Ovary (tissue), 9 donors: ENCODE measurements around the gene PTCHD4. TPM values are rescaled to one million over a fixed set of nuclear protein-coding genes. Genes with fewer than 3 reads are reported as not detected.

ENCODE experiments used
- DNase-seq, 5 donors: peaks; one replicate each; pipeline ENCODE4 v3.0.0-alpha.2; 2019 to 2020
- H3K27ac ChIP-seq, 2 donors: fragments of 200-600 bp; one replicate each; pipeline versions ENCODE4 v1.5.1 to v1.8.0; 2019 to 2022
- H3K27me3 ChIP-seq: fragments of 200-600 bp; one replicate; pipeline ENCODE4 v1.8.0; 2022
- H3K36me3 ChIP-seq: fragments of 200-600 bp; sonication (generic); one replicate; pipeline ENCODE4 v1.5.1; 2019
- H3K4me1 ChIP-seq: one replicate; pipeline ENCODE4 v1.8.1; 2013; ENCODE audit warnings: mild to moderate bottlenecking, moderate library complexity; ENCODE audit not compliant: insufficient read depth
- H3K4me3 ChIP-seq: fragments of 200-600 bp; sonication (generic); one replicate; pipeline ENCODE4 v1.5.1; 2017
- H3K9me3 ChIP-seq, 2 donors: fragments of 200-600 bp in 1 of 2; sonication (generic) in 1 of 2; one replicate each; pipeline versions ENCODE4 v1.5.1 to v1.8.1; 2013 to 2019; ENCODE audit warnings: mild to moderate bottlenecking in 1 of 2, moderate library complexity in 1 of 2
- EP300 ChIP-seq: sonication (generic); formaldehyde crosslinking; IDR thresholded peaks from one replicate; pipeline ENCODE4 v1.6.1; 2017; ENCODE audit warnings: antibody characterized with exemption
- POLR2A ChIP-seq: fragments of 450-650 bp; IDR thresholded peaks from one replicate; pipeline ENCODE4 v1.6.1; 2017; ENCODE audit warnings: antibody characterized with exemption, mild to moderate bottlenecking, moderate library complexity
- WGBS, 3 donors: extraction: QIAGEN DNeasy Blood & Tissue Kit in 1 of 3; methylation state at CpG; one replicate each; pipeline versions ENCODE4 v1.1.5 to v1.1.7; 2013 to 2017; 5-methylcytosine and 5-hydroxymethylcytosine counted together
- intact Hi-C, 4 donors: fragments of 100-400 bp; cut with DNase I; formaldehyde crosslinking; loops; one replicate each; pipeline versions ENCODE4 v1.11.0 to v1.15.1; 2022 to 2023
- polyA plus RNA-seq, 2 donors: library from polyadenylated mRNA; stranded (reverse); fragments of 200-250 nt in 1 of 2; fragments of 350-450 nt in 1 of 2; fragmentation: Illumina TruSeq in 1 of 2; extraction: RNeasy Lipid Tissue Mini Kit (QIAGEN cat#74804) in 1 of 2; gene quantifications; one replicate each; pipeline ENCODE4 v1.2.3, GENCODE V29; 2013 to 2014
- total RNA-seq, 7 donors: library from RNA; depleted of rRNA in 2 of 7; stranded (reverse); fragments of >200 nt in 2 of 7; fragmentation: NEBNext Ultra II Directional in 3 of 7; extraction: Animal tissue kit (Norgen Biotek cat#: 25700) in 3 of 7; gene quantifications; one replicate each; pipeline versions ENCODE4 v1.1.0 to v1.2.4, GENCODE V29; 2016 to 2023
- TF ChIP-seq, protein P1 (sequence below), 3 donors: fragments of 450-650 bp in 2 of 3; fragments of 200-600 bp in 1 of 3; IDR thresholded peaks; one replicate each; pipeline versions ENCODE4 v1.5.1 to v1.8.0; 2016 to 2022; ENCODE audit warnings: antibody characterized with exemption in 3 of 3, mild to moderate bottlenecking in 1 of 3
- donor health status: DM: no; HTN: no; CAD: no; lungs with moderate emphysema.
- donor health status: DM: no; HTN: no; CAD: no.
- donor health status: Bipolar disorder and iron deficiency.
- donor health status: DM: yes; HTN: yes; CAD: no.
- donor health status: DM: no; HTN: no; CAD: no.
- donor health status: DM: yes; HTN: yes; CAD: no.

Gene PTCHD4
- total and polyA plus RNA-seq, 9 donors: 0.07 to 4.6 (median 0.81) TPM

DNA sequence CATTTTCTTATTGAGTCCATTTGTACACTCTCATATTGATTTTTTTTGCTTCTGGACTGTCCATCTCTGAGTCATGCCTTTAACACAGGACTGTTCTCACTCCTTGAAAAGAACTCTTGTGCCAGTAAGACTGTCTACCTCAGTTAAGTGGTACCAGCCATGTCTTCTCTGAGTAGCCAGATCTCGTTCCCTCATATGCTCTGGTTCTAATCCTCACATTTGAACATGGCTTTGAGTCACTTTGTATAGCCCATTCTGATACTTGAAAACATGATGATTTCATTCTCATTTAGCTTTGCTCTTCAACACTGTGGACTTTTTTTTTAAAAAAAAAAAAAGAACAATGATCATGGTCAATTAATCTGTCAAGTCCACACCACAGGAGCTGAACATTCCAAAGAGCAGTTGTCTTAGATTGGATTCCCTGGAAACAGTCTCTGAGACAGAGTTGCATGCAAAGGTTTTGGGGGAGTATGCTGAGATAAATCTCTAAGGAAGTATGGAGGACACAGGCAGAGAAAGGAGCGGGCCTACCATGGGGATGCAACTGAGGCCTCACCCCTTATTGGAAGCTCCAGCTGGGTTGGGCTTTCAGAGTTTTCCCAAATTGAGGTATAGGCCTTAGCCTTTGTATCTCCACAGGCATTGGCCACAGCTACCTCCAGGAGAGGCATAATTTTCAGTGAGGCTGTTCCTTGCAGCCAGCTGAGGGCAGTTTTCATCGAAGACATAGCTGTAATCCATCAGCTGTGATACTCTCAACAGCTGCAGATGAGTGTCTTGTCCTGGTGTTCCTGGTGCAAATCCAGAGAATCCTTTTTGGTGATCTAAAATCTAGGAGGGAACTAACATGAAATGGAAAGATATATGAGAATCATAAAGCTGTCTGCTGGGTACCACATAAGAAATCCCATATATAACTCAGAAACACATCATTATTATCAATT is 6.0 kb upstream of the PTCHD4 start:
- DNase-seq: no peak
- intact Hi-C loops: no loop called here
- Histone ChIP-seq H3K27ac (no peak overlapping the region), H3K27me3 (no peaks in the 10 kb centered on the region), H3K9me3 (no peaks in the 10 kb centered on the region), H3K36me3 (no peaks in the 10 kb centered on the region), H3K4me1 (no peaks in the 10 kb centered on the region), H3K4me3 (no peak overlapping the region)
- TF ChIP-seq EP300: no peak
- no peak for TF ChIP-seq POLR2A
- TF ChIP-seq, protein P1, sequence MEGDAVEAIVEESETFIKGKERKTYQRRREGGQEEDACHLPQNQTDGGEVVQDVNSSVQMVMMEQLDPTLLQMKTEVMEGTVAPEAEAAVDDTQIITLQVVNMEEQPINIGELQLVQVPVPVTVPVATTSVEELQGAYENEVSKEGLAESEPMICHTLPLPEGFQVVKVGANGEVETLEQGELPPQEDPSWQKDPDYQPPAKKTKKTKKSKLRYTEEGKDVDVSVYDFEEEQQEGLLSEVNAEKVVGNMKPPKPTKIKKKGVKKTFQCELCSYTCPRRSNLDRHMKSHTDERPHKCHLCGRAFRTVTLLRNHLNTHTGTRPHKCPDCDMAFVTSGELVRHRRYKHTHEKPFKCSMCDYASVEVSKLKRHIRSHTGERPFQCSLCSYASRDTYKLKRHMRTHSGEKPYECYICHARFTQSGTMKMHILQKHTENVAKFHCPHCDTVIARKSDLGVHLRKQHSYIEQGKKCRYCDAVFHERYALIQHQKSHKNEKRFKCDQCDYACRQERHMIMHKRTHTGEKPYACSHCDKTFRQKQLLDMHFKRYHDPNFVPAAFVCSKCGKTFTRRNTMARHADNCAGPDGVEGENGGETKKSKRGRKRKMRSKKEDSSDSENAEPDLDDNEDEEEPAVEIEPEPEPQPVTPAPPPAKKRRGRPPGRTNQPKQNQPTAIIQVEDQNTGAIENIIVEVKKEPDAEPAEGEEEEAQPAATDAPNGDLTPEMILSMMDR (IDR thresholded peaks at IDR 0.05): no peak
- WGBS, 3 donors: 81 to 92% (median 85%) methylated on average over 3 of the region's 3 CpGs

DNA sequence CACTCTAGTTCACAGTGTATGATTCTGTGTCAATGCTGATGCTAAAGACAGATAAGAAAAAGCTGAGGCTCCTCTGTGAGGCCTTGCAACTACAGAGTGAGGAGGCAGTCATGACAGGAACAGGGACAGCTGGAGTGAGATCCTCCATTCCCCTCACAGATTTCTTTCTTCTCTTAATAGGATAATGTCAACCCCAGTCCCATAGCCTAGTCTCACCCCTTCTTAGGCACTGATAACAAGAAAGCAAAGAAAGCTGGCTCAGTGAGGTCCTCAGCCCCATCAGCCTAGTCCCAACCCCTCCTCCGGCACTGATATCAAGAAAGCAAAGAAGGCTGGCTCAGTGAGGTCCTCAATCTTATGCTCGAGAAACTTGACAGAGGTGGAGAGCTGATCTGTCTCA is 2.1 kb upstream of the PTCHD4 start:
- WGBS, 3 donors: 78 to 86% (median 84%) methylated on average over 2 of the region's 2 CpGs
- DNase-seq: no peak
- intact Hi-C loops: no loop called here
- H3K4me1 ChIP-seq: no peaks in the 10 kb centered on the region
- TF ChIP-seq POLR2A: no peak
- no peak for TF ChIP-seq EP300
- TF ChIP-seq, protein P1 (IDR thresholded peaks at IDR 0.05): no peak
- H3K4me3 ChIP-seq: no peak overlapping the region
- no peaks in the 10 kb centered on the region for H3K36me3 ChIP-seq
- no peaks in the 10 kb centered on the region for H3K27me3 ChIP-seq
- H3K9me3 ChIP-seq: no peaks in the 10 kb centered on the region
- no peak overlapping the region for H3K27ac ChIP-seq

DNA sequence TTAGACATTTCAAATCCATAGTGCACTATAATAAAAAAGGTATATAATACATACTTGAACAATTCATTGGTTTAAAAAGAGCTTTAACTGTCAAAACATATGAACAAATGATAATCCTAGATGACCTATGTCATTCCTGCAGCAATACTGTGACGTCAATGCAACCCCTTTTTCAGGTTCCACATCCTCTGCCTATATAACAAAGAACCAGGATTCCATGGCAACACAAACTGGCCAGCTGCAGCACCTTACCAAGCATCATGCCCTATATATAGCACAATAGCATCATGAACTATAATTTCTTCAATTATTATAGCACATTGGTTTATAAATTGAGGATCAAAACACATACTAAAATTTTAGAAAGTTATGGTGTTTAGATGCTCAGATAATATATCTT is 578 bp upstream of the PTCHD4 start:
- Histone ChIP-seq H3K36me3 (no peaks in the 10 kb centered on the region), H3K27ac (no peak overlapping the region), H3K4me3 (no peak overlapping the region), H3K27me3 (no peaks in the 10 kb centered on the region), H3K4me1 (no peaks in the 10 kb centered on the region), H3K9me3 (no peaks in the 10 kb centered on the region)
- TF ChIP-seq, protein P1 (IDR thresholded peaks at IDR 0.05): no peak
- TF ChIP-seq POLR2A (no peak), EP300 (no peak)
- WGBS, 3 donors: 58 to 70% (median 68%) methylated on average over 1 of the region's 1 CpG
- DNase-seq: no peak
- intact Hi-C loops: no loop called here

DNA sequence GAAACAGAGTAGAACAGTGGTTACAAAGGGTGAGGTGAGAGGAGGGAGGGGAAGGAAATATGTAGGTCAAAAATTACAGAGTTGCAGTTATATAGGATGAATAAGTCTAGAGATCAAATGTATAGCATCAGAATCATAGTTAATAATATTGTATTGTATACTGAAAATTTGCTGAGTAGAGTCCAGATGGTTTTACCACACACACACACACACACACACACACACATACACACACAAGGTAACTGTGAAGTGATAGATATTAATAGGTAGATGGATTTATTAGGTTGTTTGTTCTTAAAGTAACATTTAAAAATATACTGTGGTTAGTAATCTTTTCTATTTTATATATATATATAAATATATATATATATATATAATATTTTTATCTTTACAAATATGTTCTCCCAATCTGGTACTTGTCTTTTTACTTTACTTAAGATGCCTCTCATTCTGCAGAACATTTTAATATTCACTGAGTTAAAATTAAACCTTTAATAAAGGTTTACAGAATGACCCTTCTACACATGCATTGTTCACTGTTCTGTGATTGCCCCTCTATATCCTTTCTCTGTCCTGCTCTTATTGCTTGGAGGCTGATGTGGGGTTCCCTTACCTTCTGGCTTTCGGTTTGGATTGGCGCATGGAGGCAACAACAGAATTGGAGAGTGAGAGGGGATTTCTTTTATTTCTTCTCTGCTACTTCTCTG is 408 bp downstream of the PTCHD4 start:
- WGBS, 3 donors: 86 to 94% (median 90%) methylated on average over 2 of the region's 2 CpGs
- DNase-seq: no peak
- Histone ChIP-seq H3K27me3 (no peaks in the 10 kb centered on the region), H3K4me1 (no peaks in the 10 kb centered on the region), H3K9me3 (no peaks in the 10 kb centered on the region), H3K4me3 (peak overlapping the region; percentile 1), H3K36me3 (no peaks in the 10 kb centered on the region), H3K27ac (no peak overlapping the region)
- intact Hi-C loops: no loop called here
- TF ChIP-seq, protein P1 (IDR thresholded peaks at IDR 0.05): no peak
- TF ChIP-seq EP300 (no peak), POLR2A (no peak)
